GM18519 (cell line): ENCODE results near the gene KRTAP10-2.
"Not testable (repeated sequence)": the region's sequence is repeated elsewhere in the genome, so short reads cannot be mapped to it uniquely, and the experiment has no call there.

ENCODE experiments used
- ATAC-seq: cut with Tn5 transposase; IDR thresholded peaks from one replicate; pipeline ENCODE4 v1.9.1; 2021; ENCODE audit warnings: mild to moderate bottlenecking, moderate library complexity; ENCODE audit not compliant: unreplicated experiment, low FRiP score

Gene KRTAP10-2

DNA sequence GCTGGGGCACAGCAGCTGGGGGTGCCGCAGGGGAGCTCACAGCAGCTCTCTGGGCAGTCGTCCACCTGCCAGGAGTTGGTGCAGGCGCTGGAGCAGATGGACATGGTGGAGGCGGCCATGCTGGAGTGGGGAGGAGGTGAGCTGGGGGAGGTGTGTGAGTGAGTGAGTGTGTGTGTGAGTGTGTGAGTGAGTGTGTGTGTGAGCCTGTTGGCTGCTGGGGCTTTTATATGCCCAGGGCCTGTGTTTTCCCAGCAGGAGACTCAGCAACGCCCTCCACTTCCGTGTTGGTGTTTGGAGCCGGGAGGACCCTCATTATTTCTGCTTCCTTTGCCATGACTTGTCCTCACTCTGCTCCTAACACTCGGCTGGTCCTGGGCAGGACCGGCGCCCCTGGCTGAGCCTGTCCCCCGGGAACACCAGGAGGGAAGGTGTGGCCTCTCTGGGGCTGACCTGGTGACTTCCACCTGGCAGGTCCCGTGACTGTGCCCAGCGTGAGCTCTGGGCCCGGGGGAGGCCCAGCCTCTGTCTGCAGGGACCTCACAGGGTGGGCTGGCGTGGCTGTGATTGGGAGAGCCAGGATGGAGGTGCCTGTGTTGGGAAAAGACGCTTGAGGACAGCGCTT, at the start of gene KRTAP10-2:
Gene KRTAP10-2, minus strand, starts transcription at position 166 of the 622 bp plus-strand sequence. Its CDS starts 47 bp downstream, at position 119.
- ATAC-seq, result no peak

- not testable (repeated sequence) for ATAC-seq
Measured at GRCh38 chr21:44601091-44601490, 49.8 kb upstream of the KRTAP10-2 start.

- not testable (repeated sequence) for ATAC-seq
Measured at GRCh38 chr21:44600118-44600978, 49.0 kb upstream of the KRTAP10-2 start, which contains the start of gene KRTAP10-7. KRTAP10-7 (plus strand) TSS chr21:44600597; CDS start chr21:44600622, 25 bp downstream.

DNA sequence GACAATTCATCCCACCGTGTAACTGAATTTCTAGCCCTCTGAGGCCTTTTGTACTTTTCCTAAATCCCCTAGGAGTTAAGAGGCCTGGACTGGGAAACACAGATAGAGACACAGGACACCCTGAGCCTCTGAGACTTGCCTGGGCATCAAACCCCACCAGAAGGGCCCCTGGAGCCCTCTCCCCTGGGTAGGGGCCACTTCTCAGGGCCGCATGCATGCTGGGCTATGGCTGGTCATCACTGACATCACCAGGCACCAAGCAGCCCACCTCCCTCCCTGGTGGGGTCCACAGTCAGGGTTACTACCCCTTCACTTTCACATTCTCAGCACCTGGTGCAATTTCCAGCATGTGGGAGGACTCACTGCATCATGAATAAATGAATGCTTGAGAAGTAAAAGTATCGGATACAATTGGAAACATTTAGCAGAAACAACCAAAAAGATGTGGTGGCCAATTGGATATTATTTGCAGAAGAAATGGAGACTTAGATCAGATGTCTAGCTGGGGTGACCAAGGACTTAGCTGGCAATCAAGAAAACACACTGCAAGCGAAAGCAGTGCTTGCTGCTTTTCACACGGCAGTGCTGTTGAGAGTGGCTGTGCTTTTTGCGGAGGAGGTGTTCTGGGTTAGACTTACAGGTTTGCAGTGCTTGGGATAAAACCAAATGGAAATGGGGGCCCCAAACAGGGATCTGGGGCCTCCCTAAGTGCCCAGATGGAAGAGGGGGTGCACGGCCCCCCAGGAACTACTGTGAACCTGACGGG, 48.1 kb upstream of the KRTAP10-2 start:
- ATAC-seq, result no peak

DNA sequence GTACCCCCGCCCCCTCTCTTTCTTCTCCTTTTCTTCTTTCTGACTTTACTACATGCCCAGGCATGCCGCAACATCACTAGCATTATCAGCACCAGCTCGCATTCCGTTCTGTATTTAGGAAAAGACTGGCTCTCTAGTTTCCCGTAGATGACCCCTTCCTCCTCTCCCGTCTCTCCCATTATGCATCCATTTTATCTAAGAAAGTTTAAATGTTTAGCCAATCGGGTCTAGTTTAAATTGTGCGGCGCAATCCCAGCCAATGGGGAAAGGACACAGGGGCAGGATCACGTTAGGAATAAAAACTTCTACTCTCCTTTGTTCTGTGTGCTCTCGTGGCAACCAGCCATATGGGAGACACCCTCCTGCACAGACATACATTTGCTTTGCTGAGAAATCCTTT, 46.8 kb upstream of the KRTAP10-2 start:
- ATAC-seq, result no peak

- no peak for ATAC-seq
Measured at GRCh38 chr21:44596068-44596725, 44.9 kb upstream of the KRTAP10-2 start.

GRCh38 chr21:44595524-44595923, 44.2 kb upstream of the KRTAP10-2 start:
- no peak for ATAC-seq

DNA sequence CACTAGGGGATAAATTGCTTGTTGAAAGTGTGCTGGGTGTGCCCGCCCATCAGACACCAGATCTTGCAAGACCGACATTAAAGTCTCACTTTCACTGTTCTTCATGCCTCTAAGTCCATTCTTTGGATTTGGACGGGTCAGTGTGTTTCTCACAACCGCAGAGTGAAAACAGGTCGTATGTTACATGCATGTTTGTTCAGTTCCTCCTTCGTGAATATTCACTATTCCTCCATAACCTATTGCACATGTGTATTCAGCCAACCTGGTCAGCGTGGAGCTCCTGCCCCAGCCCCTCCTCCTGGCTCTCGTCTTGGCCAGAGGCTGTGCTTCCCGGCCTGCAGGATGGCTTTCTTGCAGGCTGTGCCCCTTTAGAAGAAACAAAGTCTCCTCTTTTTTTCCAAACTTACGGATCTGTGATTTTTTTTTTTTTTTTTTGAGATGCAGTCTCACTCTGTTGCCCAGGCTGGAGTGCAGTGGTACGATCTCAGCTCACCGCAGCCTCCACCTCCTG, 43.2 kb upstream of the KRTAP10-2 start:
- no peak for ATAC-seq

DNA sequence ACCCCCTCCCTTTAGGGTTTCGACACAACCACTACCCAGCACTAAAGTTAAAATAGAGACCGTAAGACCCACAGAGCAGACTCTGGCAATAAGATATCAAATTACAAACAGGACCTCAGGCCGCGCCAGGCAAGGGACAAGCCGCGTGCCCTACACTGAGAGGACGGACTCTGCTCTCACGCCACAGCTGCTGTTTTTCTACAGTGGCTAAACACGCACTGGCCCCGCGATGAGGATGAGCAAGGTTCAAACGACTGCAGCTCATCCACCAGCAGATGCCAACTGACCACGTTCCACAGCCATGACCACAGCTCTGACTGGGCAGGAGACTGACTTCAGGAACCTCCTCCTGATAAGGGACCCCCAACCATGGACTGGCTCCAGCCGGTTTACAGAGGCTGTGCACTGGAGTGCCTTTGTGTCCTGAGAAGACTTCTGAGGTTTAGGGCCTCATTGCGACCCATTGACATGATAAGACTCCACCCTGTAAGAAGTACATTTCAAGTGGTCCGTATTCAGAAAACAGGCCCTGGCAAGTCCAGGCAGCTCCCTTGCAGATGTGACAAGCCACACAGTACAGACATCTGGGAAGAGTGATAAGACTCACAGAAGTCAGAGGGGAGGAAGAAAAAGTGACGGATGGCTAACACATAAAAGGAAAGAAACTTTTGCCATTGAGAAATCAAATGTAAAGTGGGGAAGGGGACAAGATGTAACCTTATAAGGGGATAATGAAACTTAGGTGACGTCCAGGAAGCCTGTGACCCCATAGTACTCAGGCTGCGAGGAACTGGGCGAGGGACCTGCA, 42.5 kb upstream of the KRTAP10-2 start:
- no peak for ATAC-seq

- no peak for ATAC-seq
Measured at GRCh38 chr21:44592446-44593311, 41.4 kb upstream of the KRTAP10-2 start, which contains the start of gene KRTAP10-6. KRTAP10-6 (minus strand) TSS chr21:44592505; CDS start chr21:44592484, 21 bp downstream.

DNA sequence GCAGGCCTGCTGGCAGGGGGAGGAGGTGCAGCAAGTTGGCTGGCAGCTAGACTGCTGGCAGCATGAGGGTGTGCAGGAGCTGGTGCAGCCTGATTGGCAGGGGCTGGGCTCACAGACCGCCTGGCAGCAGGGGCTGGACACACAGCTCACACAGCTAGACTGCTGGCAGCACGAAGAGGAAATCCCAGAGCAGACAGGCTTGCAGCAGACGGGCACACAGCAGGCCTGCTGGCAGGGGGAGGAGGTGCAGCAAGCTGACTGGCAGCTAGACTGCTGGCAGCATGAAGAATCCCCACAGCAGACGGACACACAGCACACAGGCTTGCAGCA, 40.5 kb upstream of the KRTAP10-2 start:
- ATAC-seq, result not testable (repeated sequence)

GRCh38 chr21:44590897-44591800, 39.8 kb upstream of the KRTAP10-2 start:
- not testable (repeated sequence) for ATAC-seq

DNA sequence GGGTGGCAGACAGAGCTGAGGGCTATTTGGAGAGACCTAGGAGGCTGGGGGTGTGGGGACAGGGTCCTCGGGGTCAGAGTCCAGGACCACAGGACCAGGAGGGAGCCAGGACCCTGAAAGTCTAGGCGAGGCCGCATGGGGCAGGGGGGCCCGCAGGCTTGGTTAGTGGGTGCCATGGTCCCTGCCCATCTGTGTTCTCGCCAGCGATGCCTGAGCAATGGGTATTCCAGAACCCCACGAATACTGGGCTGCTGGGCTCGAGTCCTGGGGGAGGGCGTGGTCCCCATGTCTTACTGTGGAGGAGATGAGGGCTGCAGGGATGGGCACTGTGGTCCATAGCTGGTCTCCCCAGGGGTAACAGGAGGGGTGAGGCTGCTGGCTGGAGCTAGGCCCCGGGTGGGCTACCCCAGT, 39.0 kb upstream of the KRTAP10-2 start:
- ATAC-seq, result no peak

GRCh38 chr21:44589586-44590305, 38.4 kb upstream of the KRTAP10-2 start:
- ATAC-seq, result no peak

GRCh38 chr21:44589094-44589493, 37.8 kb upstream of the KRTAP10-2 start:
- no peak for ATAC-seq

GRCh38 chr21:44585892-44586291, 34.6 kb upstream of the KRTAP10-2 start:
- ATAC-seq, result no peak

DNA sequence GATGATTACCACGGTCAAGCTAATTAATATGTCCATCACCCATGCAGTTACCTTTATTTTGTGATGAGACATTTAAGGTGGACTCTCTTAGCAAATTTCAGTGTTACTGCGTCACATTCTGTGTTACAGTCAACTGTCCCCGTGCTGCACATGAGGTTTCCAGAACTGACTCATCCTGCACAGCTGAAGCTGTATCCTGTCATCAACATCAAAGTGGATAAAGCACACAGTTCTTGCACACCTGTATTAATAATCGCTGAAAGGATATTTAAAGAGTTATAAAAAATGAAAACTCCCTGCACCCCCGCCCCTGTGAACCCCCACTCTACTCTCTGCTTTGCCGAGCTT, 32.5 kb upstream of the KRTAP10-2 start:
- ATAC-seq, result no peak
